H1 (cell line): ENCODE measurements around the gene CHD6. TPM values are rescaled to one million over a fixed set of nuclear protein-coding genes. Genes with fewer than 3 reads are reported as not detected.

Experiments used
- CTCF ChIA-PET: fragments of 300-600 bp; sonication (Branson Sonifier 250); formaldehyde crosslinking; loops from one replicate; lab custom pipeline; 2021; ENCODE audit not compliant: partially characterized antibody; lab: Charles Lee
- POLR2A ChIA-PET: fragments of 300-600 bp; sonication (Branson Sonifier 250); formaldehyde crosslinking; loops from one replicate; lab custom pipeline; 2021; ENCODE audit warnings: inconsistent platforms; ENCODE audit not compliant: partially characterized antibody; lab: Charles Lee
- DNase-seq, 2 experiments: peaks; one replicate each; pipeline versions ENCODE4 v3.0.0 to v3.0.0-alpha.2; 2010 to 2022; ENCODE audit warnings: low spot score in 2 of 2, low read depth in 1 of 2, mixed read lengths in 1 of 2
- FAIRE-seq: peaks from 2 replicates; lab custom pipeline; 2011; peaks lifted over from hg19 to GRCh38; lab: Jason Lieb, UNC
- H2AFZ ChIP-seq: 2 replicates; pipeline ENCODE4 v1.8.1; 2012; ENCODE audit warnings: low read length, inconsistent platforms
- H2AK5ac ChIP-seq: 2 replicates; pipeline ENCODE4 v1.6.1; 2013; ENCODE audit warnings: low read depth, low read length
- H2BK120ac ChIP-seq: replicated peaks from 2 replicates; pipeline ENCODE3; 2013; ENCODE audit warnings: low read depth, low read length, inconsistent platforms
- H2BK12ac ChIP-seq: 2 replicates; pipeline ENCODE4 v1.6.1; 2013; ENCODE audit warnings: low read depth, low read length
- H2BK15ac ChIP-seq: 2 replicates; pipeline ENCODE4 v1.6.1; 2013; ENCODE audit warnings: low read length
- H2BK20ac ChIP-seq: 2 replicates; pipeline ENCODE4 v1.6.1; 2013; ENCODE audit warnings: low read length
- H2BK5ac ChIP-seq: 2 replicates; pipeline ENCODE4 v1.6.1; 2013; ENCODE audit warnings: low read depth, low read length
- H3K14ac ChIP-seq: 2 replicates; pipeline ENCODE4 v1.6.1; 2013; ENCODE audit warnings: inconsistent platforms; ENCODE audit not compliant: insufficient read length
- H3K18ac ChIP-seq: 2 replicates; pipeline ENCODE4 v1.6.1; 2013; ENCODE audit warnings: low read length; ENCODE audit errors: extremely low read depth
- H3K23ac ChIP-seq: 2 replicates; pipeline ENCODE4 v1.6.1; 2013; ENCODE audit warnings: inconsistent platforms; ENCODE audit not compliant: insufficient read length
- H3K23me2 ChIP-seq: 2 replicates; pipeline ENCODE4 v1.6.1; 2013; ENCODE audit warnings: low read depth, low read length
- H3K27ac ChIP-seq: 2 replicates; pipeline ENCODE4 v1.6.1; 2011; ENCODE audit warnings: low read depth, low read length, inconsistent platforms
- H3K27me3 ChIP-seq, 4 experiments: replicated peaks in 1 of 4; 1 replicate in 1 of 4; 2 replicates in 3 of 4; pipeline versions ENCODE4 v1.6.1 to v1.8.1; 2011 to 2013; ENCODE audit warnings: low read length in 3 of 4, mild to moderate bottlenecking in 3 of 4, inconsistent platforms in 2 of 4, mixed read lengths in 2 of 4, moderate library complexity in 1 of 4; ENCODE audit not compliant: control insufficient read depth in 3 of 4, insufficient read depth in 3 of 4; ENCODE audit errors: extremely low read depth in 1 of 4
- H3K36me3 ChIP-seq, 4 experiments: 2 replicates each; pipeline versions ENCODE4 v1.6.1 to v1.8.1; 2011 to 2013; ENCODE audit warnings: mild to moderate bottlenecking in 4 of 4, low read length in 3 of 4, moderate library complexity in 2 of 4, control low read depth in 1 of 4, inconsistent platforms in 1 of 4; ENCODE audit not compliant: insufficient read depth in 4 of 4, control insufficient read depth in 2 of 4
- H3K4ac ChIP-seq: replicated peaks from 2 replicates; pipeline ENCODE3; 2013; ENCODE audit warnings: low read length, low read depth, mixed read lengths, inconsistent platforms; ENCODE audit not compliant: insufficient read length
- H3K4me1 ChIP-seq, 4 experiments: replicated peaks in 1 of 4; 1 replicate in 1 of 4; 2 replicates in 3 of 4; pipeline versions ENCODE4 v1.6.1 to v1.8.1; 2011 to 2013; ENCODE audit warnings: low read length in 3 of 4, inconsistent platforms in 2 of 4, mixed read lengths in 1 of 4; ENCODE audit not compliant: insufficient read depth in 4 of 4, control insufficient read depth in 3 of 4
- H3K4me2 ChIP-seq, 2 experiments: 2 replicates each; pipeline versions ENCODE4 v1.6.1 to v1.8.1; 2011 to 2013; ENCODE audit warnings: low read depth in 2 of 2, low read length in 2 of 2, control low read depth in 1 of 2, inconsistent platforms in 1 of 2, mild to moderate bottlenecking in 1 of 2; ENCODE audit not compliant: insufficient read depth in 1 of 2
- H3K4me3 ChIP-seq, 4 experiments: fragments of 200-600, 300-600 bp in 1 of 4; sonication (generic), shearing (Covaris generic), sonication (Bioruptor Twin) in 1 of 4; 2 replicates each; pipeline versions ENCODE4 v1.5.1 to v1.8.1; 2011 to 2016; ENCODE audit warnings: low read length in 4 of 4, low read depth in 3 of 4, control low read depth in 2 of 4, inconsistent platforms in 2 of 4, mild to moderate bottlenecking in 2 of 4, mixed read lengths in 1 of 4, moderate library complexity in 1 of 4; ENCODE audit not compliant: insufficient read depth in 2 of 4; ENCODE audit errors: extremely low read depth in 1 of 4
- H3K56ac ChIP-seq: replicated peaks from 2 replicates; pipeline ENCODE3; 2013; ENCODE audit warnings: low read depth, mild to moderate bottlenecking, mixed read lengths, low read length, inconsistent platforms; ENCODE audit not compliant: insufficient read length
- H3K79me1 ChIP-seq: 2 replicates; pipeline ENCODE4 v1.6.1; 2013; ENCODE audit warnings: low read depth, low read length, control low read depth
- H3K79me2 ChIP-seq, 2 experiments: 2 replicates each; pipeline versions ENCODE4 v1.6.1 to v1.8.1; 2012 to 2013; ENCODE audit warnings: low read length in 2 of 2, mild to moderate bottlenecking in 2 of 2, inconsistent platforms in 1 of 2; ENCODE audit not compliant: insufficient read depth in 2 of 2, control insufficient read depth in 1 of 2
- H3K9ac ChIP-seq, 4 experiments: replicated peaks in 1 of 4; 1 replicate in 1 of 4; 2 replicates in 3 of 4; pipeline versions ENCODE4 v1.6.1 to v1.8.1; 2011 to 2013; ENCODE audit warnings: low read depth in 3 of 4, low read length in 3 of 4, control low read depth in 2 of 4, mild to moderate bottlenecking in 2 of 4, moderate library complexity in 2 of 4, inconsistent platforms in 1 of 4; ENCODE audit errors: extremely low read depth in 1 of 4
- H3K9me3 ChIP-seq, 2 experiments: 2 replicates each; pipeline versions ENCODE4 v1.6.1 to v1.8.1; 2012 to 2013; ENCODE audit warnings: mild to moderate bottlenecking in 2 of 2, moderate library complexity in 2 of 2, control low read depth in 1 of 2, inconsistent platforms in 1 of 2, low read depth in 1 of 2, low read length in 1 of 2, mixed read lengths in 1 of 2; ENCODE audit not compliant: insufficient read depth in 2 of 2
- H4K20me1 ChIP-seq, 2 experiments: replicated peaks in 1 of 2; 2 replicates each; pipeline versions ENCODE3 to v1.8.1; 2011 to 2013; ENCODE audit warnings: inconsistent platforms in 2 of 2, low read length in 2 of 2, mild to moderate bottlenecking in 1 of 2; ENCODE audit not compliant: insufficient read depth in 2 of 2, control insufficient read depth in 1 of 2
- H4K5ac ChIP-seq: 2 replicates; pipeline ENCODE4 v1.6.1; 2013; ENCODE audit warnings: low read length, low read depth, mixed read lengths, inconsistent platforms; ENCODE audit not compliant: insufficient read length
- H4K8ac ChIP-seq: 2 replicates; pipeline ENCODE4 v1.8.0; 2013; ENCODE audit warnings: mild to moderate bottlenecking, moderate library complexity, low read length, inconsistent platforms; ENCODE audit not compliant: insufficient read depth; ENCODE audit errors: extremely low read depth
- H4K91ac ChIP-seq: replicated peaks from 2 replicates; pipeline ENCODE3; 2013; ENCODE audit warnings: low read length, mixed read lengths, inconsistent platforms; ENCODE audit not compliant: insufficient read length
- CBX8 ChIP-seq: fragments of 300-800, 300-1000 bp; sonication (generic); IDR thresholded peaks from 2 replicates; pipeline ENCODE4 v1.7.1; 2016; ENCODE audit warnings: low read depth, low read length, borderline replicate concordance
- CEBPB ChIP-seq: IDR thresholded peaks from 2 replicates; pipeline ENCODE4 v1.6.1; 2012; ENCODE audit warnings: low read depth, low read length
- HDAC2 ChIP-seq, 2 experiments: fragments of 300-600 bp in 1 of 2; sonication (generic) in 1 of 2; IDR thresholded peaks; 2 replicates each; pipeline ENCODE4 v1.6.1; 2011 to 2012; ENCODE audit warnings: low read depth in 2 of 2, low read length in 2 of 2, mild to moderate bottlenecking in 2 of 2, moderate library complexity in 2 of 2, borderline replicate concordance in 1 of 2, inconsistent platforms in 1 of 2
- JUN ChIP-seq: IDR thresholded peaks from 2 replicates; pipeline ENCODE4 v1.6.1; 2011; ENCODE audit warnings: low read depth, mild to moderate bottlenecking, improper control_type of control experiment, low read length
- KDM5A ChIP-seq: fragments of 200-600 bp; IDR thresholded peaks from 2 replicates; pipeline ENCODE4 v1.7.1; 2012; ENCODE audit warnings: mild to moderate bottlenecking, low read length, inconsistent platforms, mixed read lengths
- NANOG ChIP-seq: IDR thresholded peaks from 2 replicates; pipeline ENCODE4 v1.6.1; 2011; ENCODE audit warnings: low read length, low read depth, mild to moderate bottlenecking, inconsistent platforms; ENCODE audit not compliant: insufficient read depth, poor library complexity, severe bottlenecking
- PHF8 ChIP-seq: fragments of 200-600 bp; sonication (generic); conservative IDR thresholded peaks from 2 replicates; pipeline ENCODE4 v1.7.1; 2012; ENCODE audit warnings: low read depth, mild to moderate bottlenecking, inconsistent platforms, low read length, moderate library complexity
- RAD21 ChIP-seq, 2 experiments: IDR thresholded peaks in 1 of 2; conservative IDR thresholded peaks in 1 of 2; 2 replicates each; pipeline ENCODE4 v1.6.1; 2011; ENCODE audit warnings: low read depth in 2 of 2, low read length in 2 of 2, improper control_type of control experiment in 1 of 2, inconsistent platforms in 1 of 2, mild to moderate bottlenecking in 1 of 2, moderate library complexity in 1 of 2
- SUZ12 ChIP-seq: fragments of 200-600 bp; sonication (generic); IDR thresholded peaks from 2 replicates; pipeline ENCODE4 v1.6.1; 2012; ENCODE audit warnings: mild to moderate bottlenecking, inconsistent platforms, low read length, moderate library complexity, mixed read lengths
- TAF1 ChIP-seq: IDR thresholded peaks from 2 replicates; pipeline ENCODE4 v1.6.1; 2011; ENCODE audit warnings: mild to moderate bottlenecking, low read depth, low read length
- TBP ChIP-seq: IDR thresholded peaks from 2 replicates; pipeline ENCODE4 v1.6.1; 2011; ENCODE audit warnings: low read depth, low read length, improper control_type of control experiment
- USF2 ChIP-seq: IDR thresholded peaks from 2 replicates; pipeline ENCODE4 v1.6.1; 2011; ENCODE audit warnings: low read length, improper control_type of control experiment
- polyA plus RNA-seq, 7 experiments: library from polyadenylated mRNA; depleted of rRNA in 3 of 7; stranded (reverse) in 5 of 7; unstranded in 2 of 7; fragments of >200 nt in 5 of 7; fragments of 200-250 nt in 2 of 7; gene quantifications; 1 replicate in 5 of 7; 2 replicates in 1 of 7; 4 replicates in 1 of 7; pipeline versions ENCODE4 v1.2.1 to v1.2.3, GENCODE V29; 2011 to 2013; ENCODE audit warnings: missing spikeins in 2 of 7, mixed read lengths in 2 of 7
- total RNA-seq: library from RNA; stranded (reverse); fragmentation: NEBNext Ultra II Directional; extraction: Animal tissue kit (Norgen Biotek cat#: 25700); gene quantifications from 2 replicates; pipeline ENCODE4 v1.2.1, GENCODE V29; 2021
- TF ChIP-seq, protein P1 (sequence below): IDR thresholded peaks from 2 replicates; pipeline ENCODE4 v1.6.1; 2011; ENCODE audit warnings: low read depth, mild to moderate bottlenecking, low read length; ENCODE audit not compliant: insufficient read depth

CHD6 gene
- total and polyA plus RNA-seq, 2 of the 8 experiments (the other 6 are each of a cell fraction or from before 2014, with no cell fraction given), result 11.1 to 62.9 TPM

DNA sequence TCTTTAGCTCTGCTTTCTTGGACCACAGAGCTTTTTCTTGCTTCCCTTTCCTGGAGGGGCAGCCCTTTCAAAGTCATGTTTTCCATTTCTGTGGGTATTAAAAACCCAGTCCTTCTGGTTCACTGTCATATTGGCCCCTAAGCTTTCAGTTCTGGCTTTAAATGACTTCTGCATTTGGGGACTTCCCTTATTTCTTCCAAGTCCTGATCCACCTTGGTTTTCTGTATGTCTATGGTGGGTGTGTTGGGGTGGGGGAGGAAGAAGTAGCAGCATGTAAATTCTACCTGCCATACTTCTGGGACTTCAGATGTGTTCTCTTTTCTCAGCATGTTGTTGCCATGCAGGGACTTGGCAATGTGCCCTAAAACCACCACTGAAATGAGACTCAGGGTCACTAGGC lies 174.5 kb downstream of the CHD6 start:
- Histone ChIP-seq H3K9ac (no peak overlapping the region), H4K20me1 (peaks cover 0 to 8% of the 10 kb centered on the region in 2 experiments), H3K27ac (no peak overlapping the region), H3K79me1 (no peaks in the 10 kb centered on the region), H3K9me3 (no peaks in the 10 kb centered on the region), H3K4me3 (no peak overlapping the region), H3K27me3 (no peaks in the 10 kb centered on the region), H3K4me1 (no peaks in the 10 kb centered on the region), H3K4ac (no peak overlapping the region), H3K56ac (no peak overlapping the region), H3K36me3 (peaks cover 28 to 90% (median 72%) of the 10 kb centered on the region in 4 experiments; a peak in 7 of 8 replicates), H3K14ac (no peak overlapping the region), H2AFZ (no peak overlapping the region), H3K4me2 (no peak overlapping the region), H3K18ac (no peak overlapping the region), H2BK15ac (no peak overlapping the region), H2BK12ac (no peak overlapping the region), H2AK5ac (no peak overlapping the region), H4K91ac (no peak overlapping the region), H2BK5ac (no peak overlapping the region), H3K79me2 (no peaks in the 10 kb centered on the region), H4K5ac (no peak overlapping the region), H4K8ac (no peak overlapping the region), H3K23me2 (no peaks in the 10 kb centered on the region), H2BK120ac (no peak overlapping the region), H3K23ac (no peak overlapping the region), H2BK20ac (no peak overlapping the region)
- POLR2A ChIA-PET, result no interaction called here
- FAIRE-seq, result no peak
- DNase-seq, result no peak
- CTCF ChIA-PET, result interaction anchor here (0.6 to 1.6 kb wide), 2 partner anchors 10 to 12 kb away, joined by 3 to 4 read pairs; no protein-coding TSS in a partner anchor
- no peak for TF ChIP-seq HDAC2 (IDR thresholded peaks at IDR 0.05; ENCODE audit: borderline replicate concordance in 1 of 2, low read depth in 2 of 2, low read length in 2 of 2)
- no peak for TF ChIP-seq TBP
- no peak for TF ChIP-seq JUN
- no peak for TF ChIP-seq PHF8
- TF ChIP-seq CBX8, result no peak
- no peak for TF ChIP-seq NANOG
- no peak for TF ChIP-seq TAF1
- TF ChIP-seq SUZ12, result no peak
- TF ChIP-seq RAD21 (IDR thresholded peaks at IDR 0.05 in 1 of 2, conservative IDR thresholded peaks at IDR 0.05 in 1 of 2; ENCODE audit: low read depth in 2 of 2, low read length in 2 of 2), result no peak
- no peak for TF ChIP-seq CEBPB
- TF ChIP-seq KDM5A, result no peak
- TF ChIP-seq, protein P1, sequence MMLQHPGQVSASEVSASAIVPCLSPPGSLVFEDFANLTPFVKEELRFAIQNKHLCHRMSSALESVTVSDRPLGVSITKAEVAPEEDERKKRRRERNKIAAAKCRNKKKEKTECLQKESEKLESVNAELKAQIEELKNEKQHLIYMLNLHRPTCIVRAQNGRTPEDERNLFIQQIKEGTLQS, result no peak
- TF ChIP-seq USF2, result no peak
